Central memory CD8-positive, alpha-beta T cell (primary cell): ENCODE results near the gene TRPM5.

Experiments used
- ATAC-seq: fragments of 150-1000 bp; cut with Tn5 transposase; replicated peaks from 2 replicates; pipeline ENCODE4 v1.10.0; 2022; ENCODE audit warnings: mild to moderate bottlenecking, moderate FRiP score, moderate number of reproducible peaks; ENCODE audit not compliant: poor library complexity, severe bottlenecking; ENCODE audit errors: extremely low read depth
- DNase-seq, 2 donors: peaks; one replicate each; pipeline ENCODE4 v3.0.0; 2021; ENCODE audit warnings: low spot score in 2 of 2
- H3K27ac Mint-ChIP-seq: one replicate; pipeline ENCODE4 v1.8.0; 2022; ENCODE audit warnings: low read depth, mild to moderate bottlenecking, moderate library complexity, mixed read lengths
- H3K27me3 Mint-ChIP-seq: one replicate; pipeline ENCODE4 v1.8.0; 2022; ENCODE audit warnings: mixed read lengths
- H3K36me3 Mint-ChIP-seq: one replicate; pipeline ENCODE4 v1.8.0; 2022; ENCODE audit warnings: mild to moderate bottlenecking, moderate library complexity, mixed read lengths; ENCODE audit not compliant: insufficient read depth
- H3K4me1 Mint-ChIP-seq: one replicate; pipeline ENCODE4 v1.8.0; 2022; ENCODE audit warnings: mixed read lengths
- H3K4me3 Mint-ChIP-seq: one replicate; pipeline ENCODE4 v1.8.0; 2022; ENCODE audit warnings: mild to moderate bottlenecking, moderate library complexity, mixed read lengths
- H3K9me3 Mint-ChIP-seq: one replicate; pipeline ENCODE4 v1.8.0; 2022; ENCODE audit warnings: mixed read lengths

Gene TRPM5

GRCh38 chr11:2406451-2406850, 37.9 kb downstream of the TRPM5 start:
- H3K36me3 Mint-ChIP-seq = peaks cover 14% of the 10 kb centered on the region
- H3K27ac Mint-ChIP-seq = no peak overlapping the region
- no peaks in the 10 kb centered on the region for H3K27me3 Mint-ChIP-seq
- no peak for DNase-seq
- peaks cover 2% of the 10 kb centered on the region for H3K4me1 Mint-ChIP-seq
- no peak overlapping the region for H3K4me3 Mint-ChIP-seq
- H3K9me3 Mint-ChIP-seq = no peaks in the 10 kb centered on the region
- ATAC-seq = no peak

GRCh38 chr11:2404735-2405196, 39.5 kb downstream of the TRPM5 start:
- no peak overlapping the region for H3K27ac Mint-ChIP-seq
- no peaks in the 10 kb centered on the region for H3K27me3 Mint-ChIP-seq
- H3K4me3 Mint-ChIP-seq = no peak overlapping the region
- DNase-seq (no peak), ATAC-seq (no peak)
- no peaks in the 10 kb centered on the region for H3K9me3 Mint-ChIP-seq
- peaks cover 6% of the 10 kb centered on the region for H3K4me1 Mint-ChIP-seq
- H3K36me3 Mint-ChIP-seq = peaks cover 23% of the 10 kb centered on the region

- no peak overlapping the region for H3K27ac Mint-ChIP-seq
- ATAC-seq = no peak
These were observed 41.2 kb downstream of the TRPM5 start for GRCh38 chr11:2402890-2403645.

GRCh38 chr11:2402106-2402505, 42.2 kb downstream of the TRPM5 start:
- no peak for DNase-seq
- no peak for ATAC-seq
- Mint-ChIP-seq H3K9me3 (no peaks in the 10 kb centered on the region), H3K27me3 (no peaks in the 10 kb centered on the region), H3K36me3 (peaks cover 31% of the 10 kb centered on the region), H3K27ac (no peak overlapping the region), H3K4me1 (peaks cover 13% of the 10 kb centered on the region), H3K4me3 (peak overlapping the region; percentile 94)

More at GRCh38 chr11:2402890-2403645, 41.2 kb downstream of the TRPM5 start:
- H3K27me3 Mint-ChIP-seq = no peaks in the 10 kb centered on the region
- peaks cover 13% of the 10 kb centered on the region for H3K4me1 Mint-ChIP-seq
- H3K9me3 Mint-ChIP-seq = no peaks in the 10 kb centered on the region
- DNase-seq = no peak
- peaks cover 26% of the 10 kb centered on the region for H3K36me3 Mint-ChIP-seq
- peak overlapping the region; percentile 18 for H3K4me3 Mint-ChIP-seq

- DNase-seq = no peak
- peak overlapping the region; percentile 94 for H3K4me3 Mint-ChIP-seq
- peaks cover 34% of the 10 kb centered on the region for H3K36me3 Mint-ChIP-seq
- no peak for ATAC-seq
- H3K9me3 Mint-ChIP-seq = no peaks in the 10 kb centered on the region
- H3K27me3 Mint-ChIP-seq = no peaks in the 10 kb centered on the region
- H3K4me1 Mint-ChIP-seq = peaks cover 13% of the 10 kb centered on the region
- H3K27ac Mint-ChIP-seq = no peak overlapping the region
These were observed 42.8 kb downstream of the TRPM5 start for GRCh38 chr11:2401436-2401984.

- no peak for DNase-seq
- H3K4me1 Mint-ChIP-seq = peaks cover 13% of the 10 kb centered on the region
- H3K4me3 Mint-ChIP-seq = peak overlapping the region; percentile 94
- no peaks in the 10 kb centered on the region for H3K27me3 Mint-ChIP-seq
- H3K27ac Mint-ChIP-seq = peak overlapping the region; percentile 96
- no peaks in the 10 kb centered on the region for H3K9me3 Mint-ChIP-seq
- H3K36me3 Mint-ChIP-seq = peaks cover 37% of the 10 kb centered on the region
- ATAC-seq = no peak
These were observed 43.4 kb downstream of the TRPM5 start for GRCh38 chr11:2400762-2401435.

GRCh38 chr11:2400069-2400761, 44.1 kb downstream of the TRPM5 start, which contains the start of gene TSSC4:
Gene TSSC4, plus strand, starts transcription at chr11:2400750. Its CDS starts 1,884 bp downstream, at chr11:2402634.
- Mint-ChIP-seq H3K4me3 (peak within 1 kb of the TSS; percentile 94), H3K27me3 (no peaks in the 10 kb centered on the region), H3K36me3 (peaks cover 38% of the 10 kb centered on the region), H3K4me1 (peaks cover 13% of the 10 kb centered on the region), H3K9me3 (no peaks in the 10 kb centered on the region), H3K27ac (peak within 1 kb of the TSS; percentile 96)
- peak; percentile 99 to 100 for DNase-seq
- ATAC-seq = peak; percentile 87

- Mint-ChIP-seq H3K27ac (peak overlapping the region; percentile 96), H3K4me3 (peak overlapping the region; percentile 94), H3K27me3 (no peaks in the 10 kb centered on the region), H3K9me3 (no peaks in the 10 kb centered on the region), H3K4me1 (peaks cover 13% of the 10 kb centered on the region), H3K36me3 (peaks cover 42% of the 10 kb centered on the region)
- ATAC-seq (peak; percentile 3), DNase-seq (peak in 1 of 2 donors; percentile 40)
These were observed 44.7 kb downstream of the TRPM5 start for GRCh38 chr11:2399488-2400068.

GRCh38 chr11:2398664-2399355, 45.5 kb downstream of the TRPM5 start:
- ATAC-seq (no peak), DNase-seq (no peak)
- Mint-ChIP-seq H3K4me1 (peaks cover 13% of the 10 kb centered on the region), H3K4me3 (peak overlapping the region; percentile 94), H3K27me3 (no peaks in the 10 kb centered on the region), H3K9me3 (no peaks in the 10 kb centered on the region), H3K36me3 (peaks cover 45% of the 10 kb centered on the region), H3K27ac (peak overlapping the region; percentile 96)

- Mint-ChIP-seq H3K4me3 (no peak overlapping the region), H3K27me3 (no peaks in the 10 kb centered on the region), H3K4me1 (peaks cover 13% of the 10 kb centered on the region), H3K9me3 (no peaks in the 10 kb centered on the region), H3K27ac (no peak overlapping the region), H3K36me3 (peaks cover 43% of the 10 kb centered on the region)
- no peak for DNase-seq
- no peak for ATAC-seq
These were observed 47.3 kb downstream of the TRPM5 start for GRCh38 chr11:2397005-2397404.

- Mint-ChIP-seq H3K27ac (no peak overlapping the region), H3K4me3 (no peak overlapping the region), H3K36me3 (peaks cover 41% of the 10 kb centered on the region), H3K4me1 (peaks cover 11% of the 10 kb centered on the region), H3K27me3 (no peaks in the 10 kb centered on the region), H3K9me3 (no peaks in the 10 kb centered on the region)
- no peak for DNase-seq
- no peak for ATAC-seq
These were observed 47.8 kb downstream of the TRPM5 start for GRCh38 chr11:2396471-2396870.
